NCI-H2029 treated with DMSO at 0.1 percent for 48 hours (cell line): ENCODE measurements around the gene ZNF394.
A peak's percentile ranks its signal among the peaks of the same experiment; 100 is the strongest.

Experiments used
- DNase-seq: peaks from one replicate; lab custom pipeline; 2025; lab: John Stamatoyannopoulos, UW

The ZNF394 gene

GRCh38 chr7:99493823-99494222 is 6.3 kb downstream of the ZNF394 start:
- no peak for DNase-seq

DNA sequence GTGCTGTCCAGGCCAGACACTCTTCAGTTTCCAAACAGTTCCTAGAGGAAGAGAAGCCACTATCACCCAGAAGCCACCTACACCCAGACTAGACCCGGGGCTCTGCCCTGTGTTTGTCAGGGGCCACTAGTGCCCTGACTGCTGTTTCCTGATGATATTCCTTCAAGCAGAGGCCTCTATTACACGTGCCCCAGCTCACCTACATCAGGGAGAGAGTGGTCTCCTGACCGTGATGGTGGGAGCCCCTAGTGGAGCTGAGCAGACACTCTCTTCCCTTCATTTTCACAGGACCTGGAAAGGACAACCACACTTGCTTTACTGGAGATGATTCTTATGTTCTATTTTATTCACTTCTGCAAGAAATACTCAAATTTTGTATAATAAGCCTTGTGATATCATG is 9.2 kb downstream of the ZNF394 start:
- no peak for DNase-seq

DNA sequence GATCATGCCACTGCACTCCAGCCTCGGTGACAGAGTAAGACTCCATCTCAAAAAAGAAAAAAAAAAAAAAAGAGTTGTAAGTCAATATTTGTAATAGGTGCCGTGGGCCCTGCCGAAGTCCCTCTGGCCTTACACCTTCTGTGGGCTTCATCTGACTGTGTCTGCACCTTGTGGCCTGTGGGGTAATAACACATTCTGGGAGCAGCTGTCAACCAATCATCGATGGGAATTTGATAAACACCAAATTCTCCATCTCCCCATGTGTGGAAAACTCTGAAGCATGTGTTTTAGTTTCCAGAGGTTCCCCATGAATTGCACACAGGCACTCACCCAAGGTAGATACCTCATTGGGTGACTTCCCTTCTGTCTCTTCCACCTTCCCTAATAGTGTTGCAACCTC is 10.8 kb downstream of the ZNF394 start:
- DNase-seq: no peak

DNA sequence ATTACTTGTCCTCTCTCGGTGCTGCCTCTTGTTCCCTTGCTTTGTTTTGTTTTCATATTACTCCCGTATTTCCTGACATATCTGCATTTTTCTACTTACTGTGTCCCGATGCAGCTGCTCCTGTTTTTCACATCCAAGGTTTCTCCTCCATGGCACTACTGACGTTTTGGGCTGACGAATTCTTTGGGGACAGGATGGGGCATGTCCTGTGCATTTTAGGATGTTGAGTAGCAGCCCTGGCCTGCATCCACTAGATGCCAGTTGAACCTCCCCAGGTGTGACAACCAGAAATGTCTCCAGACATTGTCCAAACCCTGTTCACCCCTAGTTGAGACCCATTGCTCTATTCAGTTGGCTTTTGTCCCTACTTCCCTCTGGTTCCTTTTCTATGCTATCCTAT is 15.0 kb downstream of the ZNF394 start:
- no peak for DNase-seq

DNA sequence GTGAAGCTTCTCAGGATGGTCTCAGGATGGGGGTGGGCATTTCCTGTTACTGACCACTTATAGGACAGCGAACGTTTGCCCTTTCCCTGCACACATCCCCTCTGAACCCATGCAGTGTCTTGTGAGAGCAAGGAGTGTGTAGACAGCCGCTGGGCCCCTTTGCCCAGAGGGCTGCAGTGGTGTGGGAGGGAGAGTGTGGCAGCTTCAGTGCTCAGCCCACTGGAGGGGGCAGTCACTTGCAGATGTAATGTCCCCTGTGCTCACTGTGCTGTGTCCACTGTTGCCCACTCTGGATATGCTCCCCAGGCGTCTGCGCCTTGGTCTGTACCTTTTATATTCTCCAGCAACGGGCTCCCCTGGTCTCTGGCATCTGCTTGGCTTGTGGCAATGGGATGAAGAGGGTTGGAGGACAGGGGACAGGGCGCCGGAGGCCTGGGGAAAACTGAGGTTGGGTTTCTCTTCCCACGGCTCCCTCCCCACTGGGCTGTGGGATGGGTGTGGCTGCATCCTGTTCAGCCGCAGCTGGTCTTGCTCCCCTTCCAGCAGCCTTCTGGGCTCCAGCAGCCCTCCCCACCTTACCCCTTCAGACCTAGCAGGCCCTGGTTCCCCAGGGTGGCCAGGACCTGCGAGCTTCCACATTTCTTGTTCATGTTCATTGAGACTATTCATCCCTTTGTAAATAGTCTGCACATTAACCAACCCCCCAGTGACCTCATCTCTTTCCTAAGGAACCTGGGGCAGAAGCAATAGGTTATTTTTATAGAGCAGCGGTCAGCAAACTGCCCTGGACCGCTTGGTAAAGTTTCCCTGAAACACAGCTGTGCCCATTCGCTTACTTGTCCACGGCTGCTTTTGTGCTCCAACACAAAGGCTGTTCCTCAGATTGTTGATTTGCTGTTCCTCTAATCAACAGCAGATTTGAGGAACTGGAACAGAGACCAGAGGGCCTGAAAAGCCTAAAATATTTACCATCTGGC is 21.3 kb downstream of the ZNF394 start:
- DNase-seq: no peak

DNA sequence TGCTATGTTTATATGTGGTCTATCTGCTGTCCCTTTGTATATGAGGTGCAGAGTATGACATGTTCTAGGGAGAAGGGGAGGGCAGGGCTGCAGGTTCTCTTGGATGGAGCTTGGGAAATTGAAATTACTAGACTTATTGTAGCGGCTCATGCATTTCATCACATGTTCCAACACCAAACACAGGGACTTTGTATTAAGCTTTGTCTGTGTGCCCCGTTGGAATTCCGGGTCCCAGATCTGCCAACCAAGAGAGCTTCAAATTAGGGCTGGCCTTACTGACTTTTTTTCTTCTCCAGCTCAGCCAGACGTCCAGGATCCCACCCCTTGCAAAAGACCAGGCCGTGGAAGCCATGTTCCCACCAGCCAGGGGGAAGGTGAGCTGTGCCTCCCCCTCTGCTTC is 24.0 kb downstream of the ZNF394 start:
- no peak for DNase-seq

DNA sequence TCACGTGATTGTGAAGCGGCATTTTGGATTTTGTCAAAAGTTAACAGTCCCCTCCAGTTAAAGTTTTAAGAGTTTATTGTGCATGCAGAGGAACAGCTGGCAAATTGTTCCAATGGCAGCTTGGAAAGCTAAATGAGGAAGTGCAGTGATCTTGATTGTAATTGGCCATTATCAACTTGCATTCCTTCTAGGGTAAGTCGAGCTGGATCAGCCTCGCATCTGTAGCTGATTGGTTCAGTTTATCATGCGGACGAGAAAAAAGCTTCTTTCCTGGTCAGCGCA is 26.8 kb downstream of the ZNF394 start:
- DNase-seq: no peak

DNA sequence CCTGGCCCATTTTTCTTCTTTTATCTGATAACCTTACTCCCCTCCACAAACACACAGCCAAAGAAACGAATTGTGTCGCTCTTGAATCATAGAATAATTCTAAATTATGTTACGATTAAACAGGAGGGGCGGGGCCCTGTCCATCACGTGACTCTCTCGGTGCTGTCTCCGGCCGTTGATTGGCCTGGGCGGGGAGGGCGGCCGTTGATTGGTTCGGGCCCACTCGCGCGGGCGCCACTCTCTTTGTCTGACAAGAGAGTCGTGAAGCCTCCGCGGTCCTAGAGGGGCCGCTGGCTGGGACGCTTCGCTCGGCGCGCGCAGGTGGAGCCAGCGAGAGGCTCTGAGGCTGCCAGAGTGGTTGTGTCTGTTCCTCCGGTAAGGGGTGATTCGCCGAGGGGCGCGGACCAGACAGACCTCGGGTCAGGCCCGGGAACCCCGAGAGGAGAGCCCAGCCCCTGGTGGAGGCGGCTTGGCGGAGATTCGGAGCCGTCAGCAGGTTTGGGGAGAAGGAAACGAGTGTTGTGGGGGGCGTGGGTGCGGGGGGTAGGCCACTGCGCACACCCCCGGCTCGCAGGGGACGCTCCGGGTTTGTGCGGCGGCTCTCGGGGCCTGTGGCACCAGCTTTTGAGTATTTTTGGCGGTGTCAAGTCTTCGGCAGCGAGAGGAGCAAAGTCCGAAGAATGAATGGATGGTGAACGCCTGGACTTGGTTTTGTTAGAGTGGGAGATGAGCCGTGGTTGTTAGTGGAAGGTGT is 27.3 kb downstream of the ZNF394 start, which contains the start of gene ZNF789:
ZNF789 (plus strand) TSS at position 330 of the 754 bp plus-strand sequence. CDS start 3,567 bp downstream, outside the sequence.
- peak; percentile 77 for DNase-seq

DNA sequence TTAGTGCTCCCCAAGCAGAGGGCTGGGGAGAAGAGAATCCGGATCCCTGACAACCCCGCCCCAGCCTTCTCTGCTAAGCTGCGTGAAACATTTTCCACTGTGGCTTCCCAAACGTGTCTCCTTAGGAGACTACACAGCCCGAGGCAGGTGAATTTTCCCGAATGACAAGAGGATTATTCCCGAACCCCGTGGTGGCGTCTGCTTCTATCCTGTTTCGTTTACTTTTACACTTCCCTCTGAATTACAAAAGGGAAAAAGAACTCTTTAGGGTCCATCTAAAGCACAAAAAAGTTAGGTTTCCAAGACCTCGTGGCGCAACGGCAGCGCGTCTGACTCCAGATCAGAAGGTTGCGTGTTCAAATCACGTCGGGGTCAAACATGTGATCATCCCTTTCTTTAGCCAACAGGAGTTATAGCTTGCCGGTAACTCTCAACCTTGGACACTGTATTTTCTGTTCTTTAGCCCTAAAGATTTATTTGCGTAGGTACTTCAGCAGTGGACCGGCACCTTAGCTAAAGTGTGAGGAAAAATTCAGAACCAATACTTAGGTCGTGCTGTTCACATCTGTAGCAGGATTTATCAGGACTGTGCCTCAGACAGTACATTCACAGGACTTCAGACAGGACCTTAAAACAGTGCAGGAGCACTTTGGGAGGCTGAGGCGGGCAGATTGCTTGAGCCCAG is 30.6 kb downstream of the ZNF394 start:
- no peak for DNase-seq

DNA sequence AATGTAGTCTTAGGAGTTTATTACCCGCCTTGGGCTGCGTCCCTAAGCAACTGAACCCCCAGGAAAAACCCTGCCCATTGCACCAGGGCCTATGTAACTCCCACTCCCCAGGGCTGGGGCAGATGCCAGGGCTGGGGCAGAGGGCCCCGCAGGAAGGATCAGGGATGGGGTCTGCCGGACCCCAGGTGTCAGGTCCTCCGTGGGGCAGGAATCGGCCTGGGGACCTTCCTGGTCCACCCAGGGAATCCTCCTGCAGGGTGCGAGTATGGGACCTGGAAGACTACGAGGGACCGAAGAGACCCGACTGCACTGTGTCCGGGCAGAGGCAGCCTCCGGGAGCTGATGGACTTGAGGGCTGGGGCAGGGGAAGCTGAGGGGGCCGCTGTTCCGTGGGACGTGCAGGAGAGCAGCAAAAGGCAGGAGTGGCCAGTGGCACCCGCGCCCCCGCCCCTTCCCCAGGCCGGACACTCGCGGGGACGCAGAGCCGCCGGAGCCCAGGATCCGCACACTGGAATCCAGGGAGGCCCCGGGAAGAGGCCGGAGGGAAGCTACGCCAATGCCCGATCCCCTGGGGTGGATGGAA is 31.7 kb downstream of the ZNF394 start:
- DNase-seq: no peak

- no peak for DNase-seq
Observed at GRCh38 chr7:99465421-99465768, 34.7 kb downstream of the ZNF394 start.

- no peak for DNase-seq
Observed at GRCh38 chr7:99461221-99461620, 38.9 kb downstream of the ZNF394 start.

DNA sequence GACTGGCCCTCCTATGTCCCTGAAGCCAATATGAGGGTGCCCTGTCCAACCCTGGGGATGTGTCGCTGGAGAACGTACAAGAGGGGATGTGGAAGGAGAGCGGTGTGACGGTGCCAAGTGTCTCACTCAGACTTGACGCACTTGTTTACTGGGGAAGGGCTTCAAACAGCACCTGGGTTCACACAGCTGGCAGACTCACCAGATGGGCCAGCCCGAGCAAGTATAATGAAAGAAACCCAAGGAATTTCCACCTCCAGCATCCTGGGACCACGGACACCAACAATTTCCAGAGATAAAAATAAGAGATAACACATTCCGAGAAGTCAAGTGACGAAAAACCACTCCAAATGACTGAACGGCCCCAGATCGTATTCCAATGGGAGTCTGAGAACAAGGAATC is 39.4 kb downstream of the ZNF394 start:
- no peak for DNase-seq

DNA sequence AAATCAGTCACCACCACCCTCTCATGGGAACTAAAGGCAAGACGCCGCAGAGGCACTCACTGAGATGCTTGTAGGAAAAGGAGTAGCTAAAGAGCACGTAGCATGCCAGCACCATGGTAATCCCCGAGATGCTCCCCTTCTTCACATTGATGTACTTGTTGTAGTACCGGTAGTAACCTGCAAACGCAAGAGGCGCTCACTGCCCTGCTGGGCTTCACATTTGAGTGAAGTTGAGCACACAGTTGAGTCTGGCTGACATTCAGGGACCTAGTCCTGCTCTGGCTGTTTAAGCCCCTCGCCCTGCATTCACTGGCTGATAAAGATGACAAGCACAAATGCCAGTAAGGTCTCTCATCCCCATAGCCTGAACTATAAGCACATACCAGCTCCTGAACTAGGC is 41.0 kb downstream of the ZNF394 start:
- DNase-seq: no peak

DNA sequence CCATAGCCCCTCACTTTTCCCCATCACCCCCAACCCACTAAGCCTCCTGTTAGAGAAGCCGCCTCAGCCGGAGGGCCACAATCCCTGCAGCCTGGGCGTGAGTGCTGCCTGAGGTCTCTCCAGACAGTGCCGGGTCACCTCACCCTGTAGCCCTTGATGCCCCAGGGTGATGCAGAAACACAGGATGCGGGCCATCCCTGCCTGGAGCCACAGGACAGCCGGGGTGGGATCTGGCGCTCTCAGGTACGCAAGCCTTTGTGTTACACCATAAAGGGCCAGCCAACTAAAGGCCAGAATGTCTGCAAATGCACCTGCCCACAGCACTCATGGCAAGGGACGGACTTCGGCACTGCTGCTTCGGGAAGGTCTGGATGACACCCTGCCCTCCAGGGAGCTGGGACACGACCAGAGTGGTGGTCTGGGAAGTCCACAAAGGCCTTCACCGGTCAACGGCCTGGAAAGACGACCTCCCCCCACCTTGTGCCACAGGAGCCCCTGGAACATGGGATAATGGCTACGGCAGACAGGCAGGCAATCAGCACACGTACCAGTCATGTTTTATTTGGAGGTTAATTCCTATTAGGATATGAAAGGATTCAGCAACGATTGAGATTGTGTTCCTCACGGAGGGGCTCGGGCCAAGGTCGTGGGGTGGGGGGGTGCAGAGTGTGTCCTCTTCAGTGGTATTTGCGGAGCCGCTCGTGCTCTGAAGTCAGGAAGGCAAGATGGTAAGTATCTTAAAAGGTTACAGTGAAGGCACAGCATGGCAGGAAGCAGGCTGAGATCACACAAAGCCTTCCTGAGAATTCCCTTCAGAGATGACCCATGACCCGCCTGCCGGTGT is 42.2 kb downstream of the ZNF394 start:
- no peak for DNase-seq

DNA sequence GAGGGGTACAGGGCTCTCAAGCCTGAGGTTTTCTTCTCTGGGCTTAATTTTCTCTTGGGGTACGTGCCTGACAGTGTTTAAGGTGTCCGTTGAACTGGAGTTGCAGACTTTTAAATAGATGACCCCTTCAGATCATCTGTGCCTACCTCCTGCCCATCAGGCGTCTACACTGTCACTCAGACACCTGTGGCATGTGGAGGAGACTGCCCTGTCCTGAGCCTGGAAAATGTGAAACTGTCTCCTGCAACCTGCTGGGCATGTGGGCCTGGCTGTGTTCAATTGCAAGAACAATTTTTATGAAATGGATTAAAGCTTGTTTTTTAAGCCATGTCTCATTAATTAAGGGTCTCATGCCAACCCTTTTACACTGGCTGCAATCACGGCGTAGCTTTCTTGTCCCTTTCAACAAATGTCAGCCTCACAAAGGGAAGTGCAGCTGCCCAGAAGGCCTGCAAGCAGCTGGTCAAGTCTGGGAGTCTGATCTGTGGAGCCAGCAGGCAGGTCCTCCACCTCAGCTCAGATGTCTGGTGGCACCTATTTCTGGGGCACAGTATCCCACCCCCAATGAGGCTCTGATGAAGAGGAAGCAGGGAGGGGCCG is 42.9 kb downstream of the ZNF394 start:
- no peak for DNase-seq

- DNase-seq: no peak
Observed at GRCh38 chr7:99456288-99456687, 43.8 kb downstream of the ZNF394 start.

DNA sequence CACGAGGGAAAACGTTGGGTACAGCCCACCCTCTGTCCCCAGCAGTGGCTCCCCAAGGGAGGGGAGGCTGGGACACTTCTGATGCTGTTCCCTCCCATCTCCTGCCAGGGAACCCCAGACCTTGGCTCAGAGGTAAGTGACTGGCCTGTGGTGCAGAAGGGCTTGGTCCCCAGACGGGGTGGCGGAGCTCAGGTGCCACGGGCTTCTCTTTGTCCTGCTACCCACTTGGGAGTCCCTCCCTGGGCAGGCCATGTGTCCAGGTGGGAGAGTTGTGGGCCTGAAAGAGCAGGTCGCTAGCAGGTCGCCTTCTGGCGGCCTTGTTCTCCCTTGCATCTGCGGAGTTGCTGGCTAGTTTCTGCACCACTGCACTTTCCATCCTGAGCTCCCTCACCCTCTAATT is 44.2 kb downstream of the ZNF394 start:
- DNase-seq: no peak

GRCh38 chr7:99453105-99453504 is 47.0 kb downstream of the ZNF394 start:
- DNase-seq: no peak

DNA sequence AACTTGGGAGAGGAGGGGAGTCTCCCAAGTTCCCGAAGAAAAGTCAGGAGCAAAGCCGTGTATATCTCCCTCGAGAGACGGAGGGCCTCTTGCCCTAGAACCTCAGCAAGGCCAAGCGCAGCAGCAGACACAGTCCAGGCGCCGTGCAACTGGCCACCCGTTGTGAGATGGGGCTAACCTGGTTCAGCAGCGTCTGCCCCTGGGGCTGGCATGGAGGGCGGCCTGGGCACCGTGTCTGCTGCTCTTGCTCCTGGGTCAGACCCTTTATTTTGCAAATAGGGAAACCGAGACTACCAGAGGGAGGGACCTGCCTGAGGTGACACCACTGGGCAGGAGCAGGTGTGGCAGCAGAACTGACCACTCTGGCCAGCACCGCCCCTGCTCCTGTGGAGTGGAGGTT is 47.5 kb downstream of the ZNF394 start:
- no peak for DNase-seq

GRCh38 chr7:99451936-99452335 is 48.1 kb downstream of the ZNF394 start:
- no peak for DNase-seq
